Progenitor cell of endocrine pancreas (in vitro differentiated cells): Measurements from ENCODE around the gene PTH2. TPM values are rescaled to one million over a fixed set of nuclear protein-coding genes. Genes with fewer than 3 reads are reported as not detected.
"Not testable (repeated sequence)": the region's sequence is repeated elsewhere in the genome, so short reads cannot be mapped to it uniquely, and the experiment has no call there.

Experiments
- DNase-seq: peaks from one replicate; pipeline ENCODE4 v3.0.0; 2021; ENCODE audit warnings: low spot score; ENCODE audit not compliant: unreplicated experiment
- H3K27ac Mint-ChIP-seq: 2 replicates; pipeline ENCODE4 v1.8.0; 2021; ENCODE audit warnings: mild to moderate bottlenecking, moderate library complexity, mixed read lengths
- H3K27me3 Mint-ChIP-seq: 2 replicates; pipeline ENCODE4 v1.8.0; 2021; ENCODE audit warnings: mixed read lengths
- H3K36me3 Mint-ChIP-seq: 2 replicates; pipeline ENCODE4 v1.8.0; 2022; ENCODE audit warnings: mixed read lengths; ENCODE audit not compliant: insufficient read depth
- H3K4me1 Mint-ChIP-seq: 2 replicates; pipeline ENCODE4 v1.8.0; 2021; ENCODE audit warnings: low read depth, mixed read lengths
- H3K4me3 Mint-ChIP-seq: 2 replicates; pipeline ENCODE4 v1.8.0; 2021; ENCODE audit warnings: low read depth, mild to moderate bottlenecking, moderate library complexity, mixed read lengths
- H3K9me3 Mint-ChIP-seq: 2 replicates; pipeline ENCODE4 v1.8.0; 2021; ENCODE audit warnings: low read depth, mixed read lengths
- total RNA-seq: library from RNA; stranded (reverse); gene quantifications from 2 replicates; pipeline ENCODE4 v1.2.1, GENCODE V29; 2021
- TF ChIP-seq, protein P1 (sequence below): fragments of 200-600 bp; sonication (generic); IDR thresholded peaks from one replicate; pipeline ENCODE4 v1.5.0; 2021; ENCODE audit warnings: antibody characterized with exemption, mild to moderate bottlenecking; ENCODE audit not compliant: unreplicated experiment

Gene PTH2
- total RNA-seq, 1 donor from 2014 or later: not detected

DNA sequence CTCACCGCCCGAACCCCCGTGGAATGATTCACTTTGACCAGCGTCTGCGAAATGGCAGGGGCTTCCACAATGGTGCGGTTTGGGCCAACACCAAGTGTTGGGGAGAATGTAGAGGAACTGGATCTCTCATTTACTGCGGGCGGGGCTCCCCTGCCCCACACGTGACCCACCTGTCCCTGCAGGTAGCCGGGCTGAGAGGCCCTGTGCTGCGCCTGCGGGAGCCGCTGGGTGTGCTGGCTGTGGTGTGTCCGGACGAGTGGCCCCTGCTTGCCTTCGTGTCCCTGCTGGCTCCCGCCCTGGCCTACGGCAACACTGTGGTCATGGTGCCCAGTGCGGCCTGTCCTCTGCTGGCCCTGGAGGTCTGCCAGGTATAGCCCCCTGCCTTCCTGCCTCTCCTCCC lies 45.0 kb upstream of the PTH2 start:
- TF ChIP-seq, protein P1, sequence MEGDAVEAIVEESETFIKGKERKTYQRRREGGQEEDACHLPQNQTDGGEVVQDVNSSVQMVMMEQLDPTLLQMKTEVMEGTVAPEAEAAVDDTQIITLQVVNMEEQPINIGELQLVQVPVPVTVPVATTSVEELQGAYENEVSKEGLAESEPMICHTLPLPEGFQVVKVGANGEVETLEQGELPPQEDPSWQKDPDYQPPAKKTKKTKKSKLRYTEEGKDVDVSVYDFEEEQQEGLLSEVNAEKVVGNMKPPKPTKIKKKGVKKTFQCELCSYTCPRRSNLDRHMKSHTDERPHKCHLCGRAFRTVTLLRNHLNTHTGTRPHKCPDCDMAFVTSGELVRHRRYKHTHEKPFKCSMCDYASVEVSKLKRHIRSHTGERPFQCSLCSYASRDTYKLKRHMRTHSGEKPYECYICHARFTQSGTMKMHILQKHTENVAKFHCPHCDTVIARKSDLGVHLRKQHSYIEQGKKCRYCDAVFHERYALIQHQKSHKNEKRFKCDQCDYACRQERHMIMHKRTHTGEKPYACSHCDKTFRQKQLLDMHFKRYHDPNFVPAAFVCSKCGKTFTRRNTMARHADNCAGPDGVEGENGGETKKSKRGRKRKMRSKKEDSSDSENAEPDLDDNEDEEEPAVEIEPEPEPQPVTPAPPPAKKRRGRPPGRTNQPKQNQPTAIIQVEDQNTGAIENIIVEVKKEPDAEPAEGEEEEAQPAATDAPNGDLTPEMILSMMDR: no peak
- Mint-ChIP-seq H3K9me3 (no peaks in the 10 kb centered on the region), H3K4me1 (no peaks in the 10 kb centered on the region), H3K4me3 (no peak overlapping the region), H3K27ac (no peak overlapping the region), H3K36me3 (peaks cover 4% of the 10 kb centered on the region), H3K27me3 (no peaks in the 10 kb centered on the region)
- no peak for DNase-seq

DNA sequence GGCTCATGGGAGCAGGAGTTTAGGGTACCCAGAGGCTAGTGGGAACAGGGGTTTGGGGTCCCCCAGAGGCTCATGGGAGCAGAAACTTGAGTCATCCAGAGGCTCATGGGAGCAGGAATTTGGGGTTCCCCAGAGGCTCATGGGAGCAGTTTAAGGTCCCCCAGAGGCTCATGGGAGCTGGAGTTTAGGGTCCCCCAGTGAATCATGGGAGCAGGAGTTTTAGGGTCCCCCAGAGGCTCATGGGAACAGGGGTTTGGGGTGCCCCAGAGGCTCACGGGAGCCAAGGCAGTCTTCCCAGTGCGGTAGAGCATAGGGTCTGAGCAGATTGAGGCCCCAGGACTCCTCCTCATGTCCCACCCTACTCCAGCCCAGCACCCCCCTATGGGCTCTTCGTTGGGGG lies 42.1 kb upstream of the PTH2 start:
- no peaks in the 10 kb centered on the region for H3K27me3 Mint-ChIP-seq
- no peaks in the 10 kb centered on the region for H3K4me1 Mint-ChIP-seq
- DNase-seq: no peak
- H3K27ac Mint-ChIP-seq: no peak overlapping the region
- no peaks in the 10 kb centered on the region for H3K9me3 Mint-ChIP-seq
- H3K36me3 Mint-ChIP-seq: peaks cover 6% of the 10 kb centered on the region
- no peak overlapping the region for H3K4me3 Mint-ChIP-seq
- TF ChIP-seq, protein P1: no peak

DNA sequence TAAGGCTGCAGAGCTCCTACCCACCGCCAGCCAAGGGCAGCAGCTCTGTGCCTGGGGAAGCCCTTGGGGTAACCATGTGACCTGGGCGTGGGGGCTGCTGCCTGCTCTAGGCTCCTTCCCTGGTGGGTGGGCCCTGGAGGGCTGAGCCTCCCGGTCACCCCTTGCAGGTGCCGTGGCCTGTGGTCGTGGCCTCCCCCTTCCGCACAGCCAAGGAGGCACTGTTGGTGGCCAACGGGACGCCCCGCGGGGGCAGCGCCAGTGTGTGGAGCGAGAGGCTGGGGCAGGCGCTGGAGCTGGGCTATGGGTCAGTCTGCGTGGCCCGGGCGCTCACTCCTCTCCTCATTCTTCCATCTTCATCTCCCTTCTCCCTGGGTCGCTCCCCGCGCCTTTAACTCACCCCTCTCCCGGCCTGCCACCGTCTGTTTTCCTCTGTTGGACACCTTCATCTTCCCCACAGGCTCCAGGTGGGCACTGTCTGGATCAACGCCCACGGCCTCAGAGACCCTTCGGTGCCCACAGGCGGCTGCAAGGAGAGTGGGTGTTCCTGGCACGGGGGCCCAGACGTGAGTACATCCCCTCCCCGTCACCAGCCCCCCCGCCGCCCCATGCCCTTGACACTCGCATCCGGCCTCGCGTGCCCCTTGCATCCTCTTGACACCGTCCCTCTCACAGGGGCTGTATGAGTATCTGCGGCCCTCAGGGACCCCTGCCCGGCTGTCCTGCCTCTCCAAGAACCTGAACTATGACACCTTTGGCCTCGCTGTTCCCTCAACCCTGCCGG lies 40.9 kb upstream of the PTH2 start:
- TF ChIP-seq, protein P1: no peak

DNA sequence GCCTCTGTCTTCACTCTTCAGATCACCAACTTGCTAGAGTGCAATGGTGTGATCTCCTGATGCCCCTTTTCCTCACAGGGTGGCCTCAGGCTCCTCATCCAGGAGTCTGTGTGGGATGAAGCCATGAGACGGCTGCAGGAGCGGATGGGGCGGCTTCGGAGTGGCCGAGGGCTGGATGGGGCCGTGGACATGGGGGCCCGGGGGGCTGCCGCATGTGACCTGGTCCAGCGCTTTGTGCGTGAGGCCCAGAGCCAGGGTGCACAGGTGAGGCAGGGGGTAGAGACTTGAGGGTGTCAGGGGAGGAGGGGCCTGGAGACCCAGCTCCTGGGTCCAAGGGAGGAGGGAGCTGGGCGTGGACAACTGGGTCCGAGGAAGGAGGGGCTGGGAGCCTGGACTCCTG lies 39.3 kb upstream of the PTH2 start:
- Mint-ChIP-seq H3K27me3 (no peaks in the 10 kb centered on the region), H3K4me1 (no peaks in the 10 kb centered on the region), H3K27ac (no peak overlapping the region), H3K9me3 (no peaks in the 10 kb centered on the region), H3K36me3 (peaks cover 2% of the 10 kb centered on the region), H3K4me3 (no peak overlapping the region)
- TF ChIP-seq, protein P1: no peak
- DNase-seq: no peak

More for the DNA sequence above, 40.9 kb upstream of the PTH2 start:
- no peaks in the 10 kb centered on the region for H3K27me3 Mint-ChIP-seq
- DNase-seq: no peak
- peaks cover 6% of the 10 kb centered on the region for H3K36me3 Mint-ChIP-seq
- H3K27ac Mint-ChIP-seq: no peak overlapping the region
- H3K4me1 Mint-ChIP-seq: no peaks in the 10 kb centered on the region
- H3K4me3 Mint-ChIP-seq: no peak overlapping the region
- H3K9me3 Mint-ChIP-seq: no peaks in the 10 kb centered on the region

DNA sequence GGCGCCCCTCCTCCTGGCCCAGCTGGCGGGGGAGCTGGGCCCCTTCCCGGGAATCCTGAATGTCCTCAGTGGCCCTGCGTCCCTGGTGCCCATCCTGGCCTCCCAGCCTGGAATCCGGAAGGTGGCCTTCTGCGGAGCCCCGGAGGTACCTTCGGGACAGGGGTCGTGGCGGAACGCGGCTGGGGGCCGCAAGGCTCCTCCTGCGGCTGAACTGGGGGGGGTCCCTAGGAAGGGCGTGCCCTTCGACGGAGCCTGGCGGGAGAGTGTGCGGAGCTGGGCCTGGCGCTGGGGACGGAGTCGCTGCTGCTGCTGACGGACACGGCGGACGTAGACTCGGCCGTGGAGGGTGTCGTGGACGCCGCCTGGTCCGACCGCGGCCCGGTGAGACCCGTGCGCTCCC lies 38.4 kb upstream of the PTH2 start:
- Mint-ChIP-seq H3K36me3 (peaks cover 4% of the 10 kb centered on the region), H3K4me1 (no peaks in the 10 kb centered on the region), H3K27me3 (no peaks in the 10 kb centered on the region), H3K9me3 (no peaks in the 10 kb centered on the region), H3K4me3 (no peak overlapping the region), H3K27ac (no peak overlapping the region)
- DNase-seq: no peak
- TF ChIP-seq, protein P1: no peak

DNA sequence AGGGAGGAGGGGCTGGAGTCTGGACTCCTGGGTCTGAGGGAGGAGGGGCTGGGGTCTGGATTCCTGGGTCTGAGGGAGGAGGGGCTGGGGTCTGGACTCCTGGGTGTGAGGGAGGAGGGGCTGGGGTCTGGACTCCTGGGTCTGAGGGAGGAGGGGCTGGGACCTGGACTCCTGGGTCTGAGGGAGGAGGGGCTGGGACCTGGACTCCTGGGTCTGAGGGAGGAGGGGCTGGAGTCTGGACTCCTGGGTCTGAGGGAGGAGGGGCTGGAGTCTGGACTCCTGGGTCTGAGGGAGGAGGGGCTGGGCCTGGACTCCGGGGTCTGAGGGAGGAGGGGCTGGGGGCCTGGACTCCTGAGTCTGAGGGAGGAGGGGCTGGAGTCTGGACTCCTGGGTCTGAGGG lies 37.9 kb upstream of the PTH2 start:
- not testable (repeated sequence) for H3K9me3 Mint-ChIP-seq, H3K4me3 Mint-ChIP-seq, H3K27me3 Mint-ChIP-seq, H3K36me3 Mint-ChIP-seq, H3K4me1 Mint-ChIP-seq, DNase-seq, H3K27ac Mint-ChIP-seq
